Measurements from ENCODE around the gene ERCC6.

Gene ERCC6

GRCh38 chr10:49564461-49565009, 25.6 kb upstream of the ERCC6 start:
- DNase-seq (ENCODE audit: low spot score) = no peak
- in situ Hi-C loops (cut with MboI; ENCODE audit: low sequenced_read_pairs, unreplicated experiment) = no loop called here
- no peak for TF ChIP-seq CTCF (IDR thresholded peaks at IDR 0.05; ENCODE audit: borderline replicate concordance, control extremely low read depth, extremely low read depth, insufficient read depth, missing control alignments)

GRCh38 chr10:49562893-49563292, 24.0 kb upstream of the ERCC6 start:
- in situ Hi-C loops (cut with MboI; ENCODE audit: low sequenced_read_pairs, unreplicated experiment) = no loop called here
- TF ChIP-seq CTCF (IDR thresholded peaks at IDR 0.05; ENCODE audit: borderline replicate concordance, control extremely low read depth, extremely low read depth, insufficient read depth, missing control alignments) = no peak
- DNase-seq (ENCODE audit: low spot score) = no peak

- DNase-seq (ENCODE audit: low spot score) = no peak
- in situ Hi-C loops (cut with MboI; ENCODE audit: low sequenced_read_pairs, unreplicated experiment) = no loop called here
- TF ChIP-seq CTCF (IDR thresholded peaks at IDR 0.05; ENCODE audit: borderline replicate concordance, control extremely low read depth, extremely low read depth, insufficient read depth, missing control alignments) = no peak
These were observed 21.6 kb upstream of the ERCC6 start for GRCh38 chr10:49560526-49560925.

GRCh38 chr10:49559476-49559875, 20.6 kb upstream of the ERCC6 start:
- TF ChIP-seq CTCF (IDR thresholded peaks at IDR 0.05; ENCODE audit: borderline replicate concordance, control extremely low read depth, extremely low read depth, insufficient read depth, missing control alignments) = no peak
- in situ Hi-C loops (cut with MboI; ENCODE audit: low sequenced_read_pairs, unreplicated experiment) = no loop called here

GRCh38 chr10:49558190-49558589, 19.3 kb upstream of the ERCC6 start:
- TF ChIP-seq CTCF (IDR thresholded peaks at IDR 0.05; ENCODE audit: borderline replicate concordance, control extremely low read depth, extremely low read depth, insufficient read depth, missing control alignments) = no peak
- in situ Hi-C loops (cut with MboI; ENCODE audit: low sequenced_read_pairs, unreplicated experiment) = no loop called here
- no peak for DNase-seq (ENCODE audit: low spot score)

More at GRCh38 chr10:49559476-49559875, 20.6 kb upstream of the ERCC6 start:
- DNase-seq (ENCODE audit: low spot score) = no peak

GRCh38 chr10:49557681-49558080, 18.8 kb upstream of the ERCC6 start:
- TF ChIP-seq CTCF (IDR thresholded peaks at IDR 0.05; ENCODE audit: borderline replicate concordance, control extremely low read depth, extremely low read depth, insufficient read depth, missing control alignments) = no peak
- DNase-seq (ENCODE audit: low spot score) = no peak
- in situ Hi-C loops (cut with MboI; ENCODE audit: low sequenced_read_pairs, unreplicated experiment) = no loop called here

All from GM13976 (cell line).